Immature natural killer cell (primary cell): Measurements from ENCODE around the gene DSCAML1. TPM values are rescaled to one million over a fixed set of nuclear protein-coding genes. Genes with fewer than 3 reads are reported as not detected.

Experiments used
- DNase-seq, 3 donors: peaks; one replicate each; pipeline ENCODE4 v3.0.0; 2022; ENCODE audit warnings: mixed read lengths in 1 of 3
- H3K27ac Mint-ChIP-seq, 6 donors: one replicate each; pipeline ENCODE4 v1.8.0; 2020; ENCODE audit warnings: mixed read lengths in 6 of 6, mild to moderate bottlenecking in 5 of 6, inconsistent platforms in 4 of 6, moderate library complexity in 3 of 6
- H3K27me3 Mint-ChIP-seq, 3 donors: one replicate each; pipeline ENCODE4 v1.8.0; 2020 to 2021; ENCODE audit warnings: low read depth in 3 of 3, mild to moderate bottlenecking in 3 of 3, mixed read lengths in 3 of 3, moderate library complexity in 3 of 3, inconsistent platforms in 1 of 3
- H3K36me3 Mint-ChIP-seq, 3 donors: one replicate each; pipeline ENCODE4 v1.8.0; 2020; ENCODE audit warnings: mixed read lengths in 3 of 3, inconsistent platforms in 2 of 3, mild to moderate bottlenecking in 2 of 3
- H3K4me1 Mint-ChIP-seq, 2 donors: one replicate each; pipeline ENCODE4 v1.8.0; 2020; ENCODE audit warnings: inconsistent platforms in 2 of 2, mild to moderate bottlenecking in 2 of 2, mixed read lengths in 2 of 2, moderate library complexity in 1 of 2
- H3K4me3 Mint-ChIP-seq, 5 donors: one replicate each; pipeline ENCODE4 v1.8.0; 2020; ENCODE audit warnings: mild to moderate bottlenecking in 5 of 5, mixed read lengths in 5 of 5, inconsistent platforms in 3 of 5, moderate library complexity in 3 of 5
- H3K9me3 Mint-ChIP-seq, 6 donors: one replicate each; pipeline ENCODE4 v1.8.0; 2020; ENCODE audit warnings: mild to moderate bottlenecking in 6 of 6, mixed read lengths in 6 of 6, inconsistent platforms in 4 of 6, moderate library complexity in 3 of 6
- polyA plus RNA-seq, 3 donors: library from polyadenylated mRNA; unstranded; fragments of 300-500 nt; fragmentation: Illumina TruSeq; gene quantifications; one replicate each; pipeline ENCODE4 v1.2.3, GENCODE V29; 2021

DSCAML1 gene
- polyA plus RNA-seq, 3 donors from 2014 or later, result not detected

GRCh38 chr11:117515892-117516787 lies 280.9 kb downstream of the DSCAML1 start:
- DNase-seq, result no peak
- Mint-ChIP-seq H3K4me3 (no peak overlapping the region), H3K36me3 (no peaks in the 10 kb centered on the region), H3K27me3 (peaks cover 0 to 9% (median 0%) of the 10 kb centered on the region in 3 donors), H3K9me3 (peaks cover 0 to 1% (median 0%) of the 10 kb centered on the region in 6 donors), H3K4me1 (no peaks in the 10 kb centered on the region), H3K27ac (no peak overlapping the region)

- Mint-ChIP-seq H3K27ac (no peak overlapping the region), H3K4me1 (no peaks in the 10 kb centered on the region), H3K36me3 (no peaks in the 10 kb centered on the region), H3K4me3 (no peak overlapping the region), H3K27me3 (peaks cover 0 to 7% (median 2%) of the 10 kb centered on the region in 3 donors), H3K9me3 (peaks cover 0 to 1% (median 0%) of the 10 kb centered on the region in 6 donors)
- DNase-seq, result no peak
Measured at GRCh38 chr11:117514256-117514655, 282.8 kb downstream of the DSCAML1 start.

- H3K9me3 Mint-ChIP-seq, result peaks cover 0 to 1% (median 0%) of the 10 kb centered on the region in 6 donors
- DNase-seq, result no peak
- no peak overlapping the region for H3K27ac Mint-ChIP-seq
- H3K4me3 Mint-ChIP-seq, result no peak overlapping the region
- H3K27me3 Mint-ChIP-seq, result peaks cover 0 to 7% (median 2%) of the 10 kb centered on the region in 3 donors
- no peaks in the 10 kb centered on the region for H3K4me1 Mint-ChIP-seq
- H3K36me3 Mint-ChIP-seq, result no peaks in the 10 kb centered on the region
Measured at GRCh38 chr11:117513666-117514065, 283.4 kb downstream of the DSCAML1 start.

DNA sequence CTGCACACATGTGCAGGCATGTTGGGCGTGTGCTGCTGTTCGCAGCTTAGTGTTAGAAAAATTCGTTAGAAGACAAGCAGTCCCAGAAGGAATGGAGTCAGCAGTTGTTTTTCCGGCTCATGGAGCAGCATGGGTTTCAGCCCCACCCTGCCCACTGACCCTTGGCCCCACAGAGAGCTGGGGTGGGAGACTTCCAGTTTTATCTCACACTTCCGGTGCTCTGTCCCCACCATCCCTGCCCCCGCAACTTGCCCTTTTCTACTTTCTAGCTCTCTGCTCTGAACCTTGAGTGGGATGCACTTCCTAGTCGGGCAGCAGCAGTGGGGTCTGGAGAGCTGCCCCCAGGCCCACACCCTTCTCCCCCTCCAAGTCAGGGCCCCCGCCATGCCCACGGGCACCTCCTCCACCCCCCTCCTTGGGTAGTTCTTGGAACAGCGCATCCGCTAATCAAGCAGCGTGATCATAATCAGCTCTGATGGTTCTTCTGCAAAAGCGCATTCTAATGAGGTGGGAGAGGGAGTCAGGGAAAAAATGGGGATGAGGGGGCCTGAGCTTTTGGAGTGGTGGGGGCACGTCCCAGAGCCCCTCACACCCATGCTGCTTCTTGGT lies 285.0 kb downstream of the DSCAML1 start:
- H3K27ac Mint-ChIP-seq, result peak overlapping the region in 1 of 6 donors; percentile 50
- peaks cover 0 to 1% (median 0%) of the 10 kb centered on the region in 6 donors for H3K9me3 Mint-ChIP-seq
- H3K4me3 Mint-ChIP-seq, result no peak overlapping the region
- DNase-seq, result no peak
- no peaks in the 10 kb centered on the region for H3K36me3 Mint-ChIP-seq
- no peaks in the 10 kb centered on the region for H3K4me1 Mint-ChIP-seq
- peaks cover 0 to 7% (median 3%) of the 10 kb centered on the region in 3 donors for H3K27me3 Mint-ChIP-seq

DNA sequence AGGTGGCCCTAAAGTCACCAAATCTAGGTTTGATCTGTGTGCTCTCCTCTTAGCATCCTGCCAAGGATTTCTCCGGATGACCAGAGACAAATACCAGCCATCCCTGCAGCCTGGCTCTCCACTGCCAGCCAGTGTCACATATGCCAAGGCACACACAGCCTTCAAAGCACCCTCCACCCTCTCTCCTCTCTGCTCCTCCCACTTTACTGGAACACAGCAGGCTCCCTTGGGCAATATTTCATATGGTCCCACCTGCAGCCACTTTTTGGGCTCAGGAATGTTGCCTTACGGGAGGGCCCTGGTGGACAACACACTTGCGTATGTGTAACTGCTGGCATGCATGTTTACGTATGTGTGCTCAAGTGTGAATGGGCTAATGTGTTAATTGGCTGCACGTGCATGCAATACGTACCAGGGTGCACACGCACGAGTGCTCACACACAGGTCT lies 285.5 kb downstream of the DSCAML1 start:
- no peaks in the 10 kb centered on the region for H3K36me3 Mint-ChIP-seq
- H3K4me1 Mint-ChIP-seq, result no peaks in the 10 kb centered on the region
- DNase-seq, result no peak
- peaks cover 0 to 1% (median 0%) of the 10 kb centered on the region in 6 donors for H3K9me3 Mint-ChIP-seq
- no peak overlapping the region for H3K27ac Mint-ChIP-seq
- H3K27me3 Mint-ChIP-seq, result peaks cover 2 to 7% (median 3%) of the 10 kb centered on the region in 3 donors
- H3K4me3 Mint-ChIP-seq, result no peak overlapping the region

DNA sequence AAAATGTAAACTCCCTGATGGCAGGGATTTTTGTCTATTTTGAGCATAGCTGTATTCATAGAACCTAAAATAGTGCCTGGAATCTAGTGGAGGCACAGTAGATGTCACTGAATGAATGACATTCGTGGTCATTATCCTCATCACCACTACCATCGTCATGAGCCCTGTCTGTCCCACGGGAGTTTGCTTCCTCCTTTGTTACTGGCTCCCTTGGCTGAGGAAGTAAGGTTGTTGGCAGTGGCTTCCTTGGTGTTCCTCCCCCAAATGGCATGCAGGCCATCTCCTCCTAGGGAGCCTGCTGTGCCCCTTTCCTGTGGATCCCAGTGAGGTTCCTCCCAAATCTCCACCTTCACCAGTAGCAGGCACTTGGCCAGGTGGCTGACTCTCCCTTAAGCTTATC lies 286.4 kb downstream of the DSCAML1 start:
- DNase-seq, result no peak
- H3K9me3 Mint-ChIP-seq, result no peaks in the 10 kb centered on the region
- no peak overlapping the region for H3K27ac Mint-ChIP-seq
- no peak overlapping the region for H3K4me3 Mint-ChIP-seq
- no peaks in the 10 kb centered on the region for H3K36me3 Mint-ChIP-seq
- no peaks in the 10 kb centered on the region for H3K4me1 Mint-ChIP-seq
- peaks cover 3 to 7% (median 3%) of the 10 kb centered on the region in 3 donors for H3K27me3 Mint-ChIP-seq

- peaks cover 3 to 7% (median 4%) of the 10 kb centered on the region in 3 donors for H3K27me3 Mint-ChIP-seq
Measured at GRCh38 chr11:117509543-117509942, 287.5 kb downstream of the DSCAML1 start.

GRCh38 chr11:117506971-117507370 lies 290.0 kb downstream of the DSCAML1 start:
- Mint-ChIP-seq H3K36me3 (no peaks in the 10 kb centered on the region), H3K9me3 (no peaks in the 10 kb centered on the region), H3K27me3 (peaks cover 3 to 7% (median 4%) of the 10 kb centered on the region in 3 donors), H3K4me1 (no peaks in the 10 kb centered on the region), H3K27ac (no peak overlapping the region), H3K4me3 (no peak overlapping the region)
- no peak for DNase-seq

More at GRCh38 chr11:117509543-117509942, 287.5 kb downstream of the DSCAML1 start:
- H3K4me1 Mint-ChIP-seq, result no peaks in the 10 kb centered on the region
- no peaks in the 10 kb centered on the region for H3K36me3 Mint-ChIP-seq
- no peak overlapping the region for H3K4me3 Mint-ChIP-seq
- H3K27ac Mint-ChIP-seq, result no peak overlapping the region
- no peak for DNase-seq
- no peaks in the 10 kb centered on the region for H3K9me3 Mint-ChIP-seq

DNA sequence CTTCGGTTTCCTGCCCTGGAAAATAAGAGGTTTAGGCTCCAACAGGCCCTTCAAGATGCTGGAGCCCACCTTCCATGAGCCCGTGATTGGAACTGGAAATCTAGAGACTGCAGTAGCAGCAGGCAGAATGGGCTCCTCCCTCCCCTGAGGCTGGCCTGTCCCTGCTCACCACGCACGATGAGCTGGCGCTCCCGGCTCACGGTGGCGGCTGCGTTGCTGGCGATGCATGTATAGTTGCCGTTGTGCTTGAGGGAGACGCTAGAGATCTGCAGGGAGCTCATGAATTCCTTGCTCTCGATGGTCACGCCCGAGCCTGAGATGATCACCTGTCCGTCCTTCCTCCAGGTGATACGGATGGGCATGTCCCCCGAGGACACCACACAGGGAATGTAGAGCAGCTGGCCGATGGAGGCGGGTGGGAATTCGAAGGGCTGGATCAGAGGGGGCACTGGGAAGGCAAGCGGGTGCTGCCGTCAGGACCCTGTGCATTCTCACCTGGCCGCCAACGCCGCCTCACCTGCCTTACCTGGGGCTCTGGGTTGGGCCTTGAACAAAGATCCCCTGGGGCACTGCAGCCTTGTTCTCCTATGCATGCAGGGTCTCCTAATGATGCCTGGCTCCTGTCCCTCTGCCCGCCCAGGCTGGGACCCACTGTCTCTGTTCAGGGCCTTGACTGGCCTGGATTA lies 291.6 kb downstream of the DSCAML1 start:
- H3K4me1 Mint-ChIP-seq, result no peaks in the 10 kb centered on the region
- no peak overlapping the region for H3K27ac Mint-ChIP-seq
- no peak overlapping the region for H3K4me3 Mint-ChIP-seq
- H3K36me3 Mint-ChIP-seq, result no peaks in the 10 kb centered on the region
- peaks cover 2 to 4% (median 3%) of the 10 kb centered on the region in 3 donors for H3K27me3 Mint-ChIP-seq
- no peaks in the 10 kb centered on the region for H3K9me3 Mint-ChIP-seq
- DNase-seq, result no peak

- Mint-ChIP-seq H3K9me3 (no peaks in the 10 kb centered on the region), H3K27ac (no peak overlapping the region), H3K4me1 (no peaks in the 10 kb centered on the region), H3K36me3 (no peaks in the 10 kb centered on the region), H3K27me3 (peaks cover 0 to 4% (median 2%) of the 10 kb centered on the region in 3 donors), H3K4me3 (no peak overlapping the region)
- no peak for DNase-seq
Measured at GRCh38 chr11:117502779-117503100, 294.3 kb downstream of the DSCAML1 start.

- H3K27ac Mint-ChIP-seq, result no peak overlapping the region
- H3K27me3 Mint-ChIP-seq, result peaks cover 0 to 4% (median 2%) of the 10 kb centered on the region in 3 donors
- no peaks in the 10 kb centered on the region for H3K36me3 Mint-ChIP-seq
- no peaks in the 10 kb centered on the region for H3K9me3 Mint-ChIP-seq
- no peak overlapping the region for H3K4me3 Mint-ChIP-seq
- H3K4me1 Mint-ChIP-seq, result no peaks in the 10 kb centered on the region
- DNase-seq, result no peak
Measured at GRCh38 chr11:117502015-117502778, 294.8 kb downstream of the DSCAML1 start.

DNA sequence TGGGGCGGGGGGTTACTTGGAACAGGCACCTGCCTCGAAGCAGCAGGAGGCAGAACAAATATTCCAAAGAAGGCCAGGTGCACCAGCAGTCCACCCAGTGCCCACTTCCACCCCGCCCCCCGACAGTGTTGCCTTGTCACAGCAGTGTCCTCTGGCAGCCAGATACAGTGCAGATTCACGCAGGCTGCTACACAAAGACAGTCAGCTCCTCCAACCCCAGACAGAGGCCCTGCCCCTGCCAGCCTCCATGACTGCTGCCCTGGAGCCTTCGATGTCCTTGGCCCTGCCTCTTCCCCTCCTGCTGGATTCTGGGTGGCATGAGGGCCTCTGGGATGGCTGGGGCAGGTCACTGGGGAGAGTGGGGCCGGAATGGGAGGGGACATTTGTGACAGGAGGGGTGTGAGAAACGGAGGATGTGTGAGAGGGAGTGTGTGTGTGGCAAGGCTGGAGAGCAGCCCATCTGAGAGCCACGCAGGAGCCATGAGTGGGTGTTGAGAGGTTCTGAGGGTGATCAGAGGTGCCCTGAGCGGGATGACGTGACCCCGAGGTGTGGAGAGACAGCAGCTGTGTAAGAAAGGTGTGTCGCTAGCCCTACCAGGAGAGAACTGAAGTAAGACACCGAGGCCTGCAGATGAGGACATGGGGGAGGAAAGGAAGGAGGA lies 295.6 kb downstream of the DSCAML1 start:
- no peak for DNase-seq
- Mint-ChIP-seq H3K9me3 (no peaks in the 10 kb centered on the region), H3K27me3 (peaks cover 0 to 2% (median 2%) of the 10 kb centered on the region in 3 donors), H3K27ac (no peak overlapping the region), H3K4me1 (no peaks in the 10 kb centered on the region), H3K4me3 (no peak overlapping the region), H3K36me3 (no peaks in the 10 kb centered on the region)

GRCh38 chr11:117498791-117499190 lies 298.2 kb downstream of the DSCAML1 start:
- Mint-ChIP-seq H3K4me3 (no peak overlapping the region), H3K36me3 (no peaks in the 10 kb centered on the region), H3K9me3 (no peaks in the 10 kb centered on the region), H3K27ac (no peak overlapping the region), H3K27me3 (peaks cover 0 to 2% (median 0%) of the 10 kb centered on the region in 3 donors), H3K4me1 (no peaks in the 10 kb centered on the region)
- no peak for DNase-seq
